GM19238 (cell line): ENCODE results near the gene AGTRAP.
A peak's percentile ranks its signal among the peaks of the same experiment; 100 is the strongest.

Experiments used
- DNase-seq: peaks from one replicate; pipeline ENCODE4 v3.0.0; 2011; ENCODE audit warnings: low spot score; ENCODE audit not compliant: insufficient read length

The AGTRAP gene

DNA sequence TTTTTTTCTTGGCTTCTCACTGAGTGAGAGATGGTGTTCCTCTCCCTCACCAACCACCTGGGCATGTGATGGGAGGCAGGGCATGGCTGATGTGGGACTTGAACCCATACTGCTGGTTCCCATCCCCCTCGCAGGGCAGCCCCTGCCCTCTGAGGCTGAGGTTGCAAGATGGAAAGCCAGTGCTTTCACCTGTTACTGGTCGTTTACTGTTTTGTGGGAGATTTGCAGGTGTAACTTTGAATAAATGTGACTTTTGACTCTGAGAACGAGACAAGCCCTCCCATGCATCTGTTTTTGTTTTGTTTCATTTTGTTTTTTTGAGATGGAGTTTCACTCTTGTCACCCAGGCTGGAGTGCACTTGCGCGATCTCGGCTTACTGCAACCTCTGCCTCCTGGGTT, 47.6 kb downstream of the AGTRAP start:
- no peak for DNase-seq

DNA sequence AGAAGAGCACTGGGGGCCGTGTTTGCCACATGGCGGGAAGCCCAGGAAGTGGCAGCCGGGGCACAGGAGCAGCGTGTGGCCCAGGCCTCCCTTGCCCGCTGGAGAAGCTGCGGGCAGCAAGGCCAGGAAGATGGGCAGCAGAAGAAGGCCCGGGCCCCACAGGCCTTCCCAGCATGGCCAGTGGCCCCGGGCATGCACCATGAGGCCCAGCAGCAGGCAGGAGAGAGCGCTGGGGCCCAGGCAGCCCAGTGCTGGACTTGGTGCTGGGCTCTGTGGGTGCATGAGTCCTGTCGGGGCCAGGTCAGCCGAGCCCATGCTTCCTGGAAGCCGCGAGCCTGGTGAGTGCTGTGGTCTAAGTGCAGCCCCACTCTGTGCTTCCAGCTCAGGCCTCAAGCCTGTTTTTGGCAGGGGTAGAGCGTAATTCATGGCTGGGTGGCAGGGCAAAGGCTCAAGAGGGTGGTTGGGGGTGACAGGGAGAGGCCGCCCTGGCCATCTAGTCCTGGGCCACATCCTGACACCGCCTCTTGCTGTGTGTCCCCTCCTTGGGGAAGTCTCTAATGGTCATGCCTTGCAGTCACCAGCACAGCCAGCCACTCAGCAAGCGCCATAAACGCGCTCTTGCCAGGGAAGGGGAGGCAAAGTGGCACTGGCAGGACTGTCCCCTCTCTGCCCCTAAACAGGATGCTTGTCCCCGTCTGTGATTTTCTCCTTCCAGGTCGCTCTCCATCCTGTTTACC, 48.5 kb downstream of the AGTRAP start:
- DNase-seq = no peak

- DNase-seq = peak; percentile 76
These were observed 49.2 kb downstream of the AGTRAP start for GRCh38 chr1:11784993-11785769.

DNA sequence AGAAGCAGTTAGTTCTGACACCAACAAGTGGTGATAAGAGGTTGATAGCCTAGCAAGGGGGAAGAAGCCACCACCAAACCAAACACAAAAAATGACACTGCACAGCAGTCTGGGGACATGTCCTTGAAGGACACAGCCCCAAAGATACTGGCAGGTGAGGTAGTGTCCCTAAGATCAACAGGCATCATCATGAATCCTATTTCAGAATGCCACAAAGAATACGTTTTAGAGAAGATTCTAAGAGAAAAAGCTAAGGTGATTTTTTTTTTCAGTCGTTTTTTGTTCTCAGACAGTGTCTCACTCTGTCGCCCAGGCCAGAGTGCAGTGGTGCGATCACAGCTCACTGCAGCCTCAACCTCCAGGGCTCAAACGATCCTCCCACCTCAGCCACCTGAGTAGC, 50.2 kb downstream of the AGTRAP start:
- no peak for DNase-seq

- no peak for DNase-seq
These were observed 51.4 kb downstream of the AGTRAP start for GRCh38 chr1:11787251-11787803.

GRCh38 chr1:11787804-11788436, 52.0 kb downstream of the AGTRAP start:
- no peak for DNase-seq

- DNase-seq = no peak
These were observed 52.7 kb downstream of the AGTRAP start for GRCh38 chr1:11788549-11789053.

- no peak for DNase-seq
These were observed 53.5 kb downstream of the AGTRAP start for GRCh38 chr1:11789126-11790067.

DNA sequence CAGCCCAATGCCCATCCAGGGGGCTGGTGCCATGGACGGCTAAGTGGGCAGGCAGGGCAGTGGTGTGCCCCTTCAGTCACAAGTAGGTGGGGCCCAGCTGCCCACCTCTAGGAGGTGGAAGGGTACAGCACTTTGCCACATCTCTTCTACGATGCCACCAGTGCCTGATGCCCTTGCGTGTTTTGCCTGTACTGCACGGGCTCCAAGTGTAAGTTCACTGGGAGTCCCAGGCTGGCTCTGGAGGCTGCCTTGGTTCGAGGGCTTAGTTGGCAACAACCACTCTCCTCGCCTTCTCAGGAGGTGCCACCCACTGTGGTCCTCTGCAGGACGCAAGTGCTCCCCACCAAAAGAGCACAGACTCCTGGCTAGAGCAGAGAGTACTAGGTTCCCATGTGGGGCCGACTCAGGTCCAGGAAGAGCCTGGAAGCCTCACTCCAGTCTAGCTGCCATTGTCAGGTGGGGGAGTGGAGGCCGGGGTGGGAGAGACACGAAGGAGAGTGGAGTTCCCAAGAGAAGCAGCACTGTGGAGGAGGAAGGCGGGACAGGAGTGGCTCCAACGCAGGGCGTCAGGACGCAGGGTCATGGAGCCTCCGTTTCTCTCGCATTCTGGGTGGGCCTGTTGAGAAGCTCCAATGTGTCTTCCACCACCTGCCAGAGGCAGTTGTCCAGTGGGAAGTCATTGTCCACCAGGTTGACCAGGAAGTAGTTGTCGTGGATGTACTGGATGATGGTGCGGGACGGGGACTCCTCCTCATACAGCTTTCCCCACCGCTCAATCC, 54.4 kb downstream of the AGTRAP start:
- DNase-seq = no peak

DNA sequence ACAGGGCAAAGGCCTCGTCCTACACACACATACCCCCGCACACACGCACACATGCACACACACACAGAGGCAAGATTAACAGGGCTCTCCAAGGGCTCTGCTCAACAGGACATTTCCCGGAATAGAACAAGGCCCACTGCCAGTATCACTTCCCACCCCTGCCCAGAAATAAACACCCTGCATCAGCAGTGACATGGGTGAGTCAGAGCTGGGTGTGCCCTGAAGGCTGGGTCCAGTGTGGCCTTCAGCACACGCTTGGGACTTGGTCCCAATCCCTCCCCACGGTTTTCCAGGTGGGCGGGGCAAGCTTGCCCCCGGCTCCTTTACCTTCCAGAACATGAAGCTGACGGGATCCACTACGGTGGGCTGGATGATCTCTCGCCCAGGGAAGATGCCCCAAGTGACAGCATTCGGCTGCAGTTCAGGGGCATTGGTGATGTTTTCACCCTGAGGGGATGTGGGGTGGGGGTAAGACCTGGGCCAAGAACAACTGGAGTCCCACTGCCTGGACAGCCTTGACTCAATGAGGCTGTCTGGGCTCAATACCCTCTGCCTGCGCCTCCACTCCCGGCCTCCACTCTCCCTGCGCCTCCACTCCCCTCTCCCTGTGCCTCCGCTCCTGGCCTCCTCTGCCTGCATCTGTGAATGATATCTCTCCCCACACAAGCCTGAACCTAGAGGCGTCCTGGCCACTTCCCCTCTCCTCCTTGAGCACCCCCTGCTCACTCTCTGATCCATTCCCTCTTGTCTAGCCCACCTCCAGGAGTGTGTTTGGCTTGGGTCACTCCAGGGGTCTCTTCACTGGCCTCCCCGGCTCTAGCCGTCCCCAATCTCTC, 55.2 kb downstream of the AGTRAP start:
- no peak for DNase-seq

GRCh38 chr1:11792106-11792505, 56.2 kb downstream of the AGTRAP start:
- DNase-seq = no peak

- DNase-seq = no peak
These were observed 57.9 kb downstream of the AGTRAP start for GRCh38 chr1:11793819-11794218.

- DNase-seq = no peak
These were observed 58.7 kb downstream of the AGTRAP start for GRCh38 chr1:11794446-11795237.

DNA sequence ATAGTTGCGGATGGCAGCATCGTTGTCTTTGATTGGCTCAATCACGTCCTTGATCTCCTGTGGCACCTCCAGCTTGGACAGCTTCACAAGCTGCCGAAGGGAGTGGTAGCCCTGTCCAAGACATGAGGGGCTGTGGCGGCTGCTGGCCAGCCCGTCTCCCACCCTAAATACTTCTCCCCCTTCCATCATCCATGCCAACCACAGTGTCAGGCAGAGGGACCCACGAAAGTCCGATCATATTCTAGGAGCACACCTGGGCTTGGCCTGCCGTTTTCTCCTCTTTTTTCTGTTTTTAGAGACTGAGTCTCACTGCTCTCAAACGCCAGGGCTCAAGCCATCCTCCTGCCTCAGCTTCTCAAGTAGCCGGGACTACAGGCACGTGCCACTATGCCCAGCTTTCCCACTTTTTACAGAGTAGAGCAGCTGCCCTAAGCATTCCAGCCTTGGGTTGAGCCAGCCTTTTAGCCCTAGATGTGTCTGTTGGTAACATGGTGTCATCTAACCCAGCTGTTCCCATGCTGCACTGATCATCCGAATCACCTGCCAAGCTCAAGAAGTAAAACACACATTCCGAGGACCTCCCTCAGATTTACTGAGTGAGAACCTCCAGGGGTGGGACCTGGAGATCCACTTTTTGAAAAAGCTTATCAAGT, 59.4 kb downstream of the AGTRAP start:
- DNase-seq = no peak

DNA sequence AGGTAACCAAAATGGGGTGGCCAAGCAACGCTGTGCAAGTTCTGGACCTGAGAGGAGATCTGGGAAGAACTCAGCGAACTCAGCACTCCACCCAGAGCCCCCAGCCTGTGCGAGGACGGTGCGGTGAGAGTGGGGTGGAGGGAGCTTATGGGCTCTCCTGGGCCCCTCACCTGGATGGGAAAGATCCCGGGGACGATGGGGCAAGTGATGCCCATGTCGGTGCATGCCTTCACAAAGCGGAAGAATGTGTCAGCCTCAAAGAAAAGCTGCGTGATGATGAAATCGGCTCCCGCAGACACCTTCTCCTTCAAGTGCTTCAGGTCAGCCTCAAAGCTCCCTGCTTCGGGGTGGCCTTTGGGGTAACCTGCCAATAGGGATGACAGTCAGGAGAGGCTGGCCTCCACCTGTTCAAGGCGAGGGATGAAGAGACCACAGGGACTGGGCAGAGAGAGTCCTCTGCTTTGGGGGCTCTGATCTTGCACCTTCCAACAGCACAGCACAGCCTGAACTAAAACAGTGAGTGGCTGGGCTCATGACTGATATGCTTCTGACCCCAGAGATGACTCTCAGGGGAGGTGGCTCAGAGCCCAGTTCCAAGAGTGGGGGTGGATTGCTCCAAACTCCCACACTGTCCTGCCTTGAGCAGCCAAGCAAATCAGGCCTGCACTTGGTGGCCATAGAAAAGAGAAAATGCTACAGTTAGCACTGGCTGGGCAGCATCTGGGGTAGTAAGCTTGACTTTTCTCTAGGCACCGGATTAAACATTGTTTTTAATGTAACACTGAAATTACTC, 60.3 kb downstream of the AGTRAP start:
- no peak for DNase-seq

DNA sequence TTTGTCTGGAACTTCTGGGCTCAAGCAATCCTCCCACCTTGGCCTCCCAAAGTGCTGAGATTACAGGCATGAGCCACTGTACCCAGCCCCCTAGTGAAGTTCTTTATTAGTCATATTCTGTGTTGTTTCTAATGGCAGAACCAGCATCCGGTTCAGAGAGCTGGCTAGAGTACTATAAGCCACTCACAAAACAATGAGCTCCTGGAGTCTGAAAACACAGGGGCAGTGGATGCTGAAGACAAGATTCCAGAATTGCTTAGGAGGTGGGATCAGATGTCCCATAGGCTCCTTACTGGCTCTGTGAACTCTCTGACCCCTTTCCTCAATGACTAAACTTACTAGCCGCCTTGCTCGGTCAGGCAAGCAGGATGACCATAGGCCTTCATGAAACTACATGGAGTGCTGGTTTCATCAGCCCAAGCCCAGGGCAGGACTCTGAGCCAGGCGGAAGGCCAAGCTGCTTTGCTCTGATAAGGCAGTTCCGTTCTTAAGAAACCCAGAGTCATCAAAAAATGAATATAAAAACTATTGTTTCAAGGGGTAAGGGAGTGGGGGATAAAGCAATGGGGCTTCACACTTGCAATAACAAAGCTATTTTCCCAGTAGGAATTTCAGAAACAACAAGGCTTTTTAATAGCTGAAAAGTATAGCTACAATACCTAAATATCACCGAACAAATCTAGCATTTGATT, 61.7 kb downstream of the AGTRAP start:
- no peak for DNase-seq
